ENCODE results near the gene SPACA7.
"Not testable (repeated sequence)": the region's sequence is repeated elsewhere in the genome, so short reads cannot be mapped to it uniquely, and the experiment has no call there.

The SPACA7 gene

GRCh38 chr13:112431734-112432133 lies 55.6 kb downstream of the SPACA7 start:
- Mint-ChIP-seq H3K9me3 (peaks cover 26% of the 10 kb centered on the region), H3K4me1 (no peaks in the 10 kb centered on the region), H3K27ac (no peak overlapping the region), H3K36me3 (ENCODE audit: low read depth) (no peaks in the 10 kb centered on the region), H3K4me3 (no peak overlapping the region), H3K27me3 (ENCODE audit: low read depth) (peaks cover 38% of the 10 kb centered on the region)
- TF ChIP-seq CTCF (IDR thresholded peaks at IDR 0.05; ENCODE audit: unreplicated experiment in 3 of 3), result no peak

GRCh38 chr13:112432734-112433133 lies 56.6 kb downstream of the SPACA7 start:
- Mint-ChIP-seq H3K27me3 (ENCODE audit: low read depth) (peaks cover 41% of the 10 kb centered on the region), H3K9me3 (peaks cover 18% of the 10 kb centered on the region)
- H3K27ac Mint-ChIP-seq; H3K4me1 Mint-ChIP-seq; H3K4me3 Mint-ChIP-seq; H3K36me3 Mint-ChIP-seq (ENCODE audit: low read depth): not testable (repeated sequence)

- not testable (repeated sequence) for H3K27ac Mint-ChIP-seq; H3K36me3 Mint-ChIP-seq (ENCODE audit: low read depth); H3K4me1 Mint-ChIP-seq; H3K4me3 Mint-ChIP-seq
- H3K27me3 Mint-ChIP-seq (ENCODE audit: low read depth), result peaks cover 40% of the 10 kb centered on the region
- peaks cover 21% of the 10 kb centered on the region for H3K9me3 Mint-ChIP-seq
Measured at GRCh38 chr13:112433517-112433916, 57.4 kb downstream of the SPACA7 start.

GRCh38 chr13:112434032-112434431 lies 57.9 kb downstream of the SPACA7 start:
- no peaks in the 10 kb centered on the region for H3K4me1 Mint-ChIP-seq
- no peaks in the 10 kb centered on the region for H3K36me3 Mint-ChIP-seq (ENCODE audit: low read depth)
- H3K4me3 Mint-ChIP-seq, result no peak overlapping the region
- H3K27me3 Mint-ChIP-seq (ENCODE audit: low read depth), result peaks cover 40% of the 10 kb centered on the region
- peaks cover 21% of the 10 kb centered on the region for H3K9me3 Mint-ChIP-seq
- H3K27ac Mint-ChIP-seq, result no peak overlapping the region
- TF ChIP-seq CTCF (IDR thresholded peaks at IDR 0.05; ENCODE audit: unreplicated experiment in 3 of 3), result no peak

- H3K36me3 Mint-ChIP-seq (ENCODE audit: low read depth), result no peaks in the 10 kb centered on the region
- H3K27ac Mint-ChIP-seq, result no peak overlapping the region
Measured at GRCh38 chr13:112434937-112435523, 58.9 kb downstream of the SPACA7 start.

GRCh38 chr13:112435973-112436372 lies 59.8 kb downstream of the SPACA7 start:
- TF ChIP-seq CTCF (IDR thresholded peaks at IDR 0.05; ENCODE audit: unreplicated experiment in 3 of 3), result no peak
- Mint-ChIP-seq H3K4me1 (no peaks in the 10 kb centered on the region), H3K27me3 (ENCODE audit: low read depth) (peaks cover 53% of the 10 kb centered on the region), H3K27ac (no peak overlapping the region), H3K9me3 (peaks cover 15% of the 10 kb centered on the region), H3K36me3 (ENCODE audit: low read depth) (no peaks in the 10 kb centered on the region), H3K4me3 (no peak overlapping the region)

More at GRCh38 chr13:112434937-112435523, 58.9 kb downstream of the SPACA7 start:
- H3K27me3 Mint-ChIP-seq (ENCODE audit: low read depth), result peaks cover 47% of the 10 kb centered on the region
- no peak for TF ChIP-seq CTCF (IDR thresholded peaks at IDR 0.05; ENCODE audit: unreplicated experiment in 3 of 3)
- H3K4me3 Mint-ChIP-seq, result no peak overlapping the region
- H3K4me1 Mint-ChIP-seq, result no peaks in the 10 kb centered on the region
- peaks cover 17% of the 10 kb centered on the region for H3K9me3 Mint-ChIP-seq

- no peak for TF ChIP-seq CTCF (IDR thresholded peaks at IDR 0.05; ENCODE audit: unreplicated experiment in 3 of 3)
- Mint-ChIP-seq H3K9me3 (peaks cover 11% of the 10 kb centered on the region), H3K27me3 (ENCODE audit: low read depth) (peaks cover 54% of the 10 kb centered on the region), H3K4me3 (no peak overlapping the region), H3K4me1 (no peaks in the 10 kb centered on the region), H3K36me3 (ENCODE audit: low read depth) (no peaks in the 10 kb centered on the region), H3K27ac (no peak overlapping the region)
Measured at GRCh38 chr13:112438094-112438493, 61.9 kb downstream of the SPACA7 start.

Data from nephron (organoid).